Effector memory CD4-positive, alpha-beta T cell (primary cell): Measurements from ENCODE around the gene PMEPA1.

ENCODE experiments used
- DNase-seq, 3 donors: peaks; one replicate each; pipeline ENCODE4 v3.0.0-alpha.2; 2020
- H3K27ac ChIP-seq: 2 replicates; pipeline ENCODE4 v1.7.0; 2013; ENCODE audit warnings: mild to moderate bottlenecking, low read length, moderate library complexity; ENCODE audit not compliant: insufficient read depth, poor library complexity, severe bottlenecking
- H3K27me3 ChIP-seq: replicated peaks from 2 replicates; pipeline ENCODE4 v1.7.0; 2013; ENCODE audit warnings: mild to moderate bottlenecking, low read length; ENCODE audit not compliant: insufficient read depth, control insufficient read depth, poor library complexity, severe bottlenecking
- H3K36me3 ChIP-seq: 2 replicates; pipeline ENCODE4 v1.7.0; 2013; ENCODE audit warnings: mild to moderate bottlenecking, low read length, moderate library complexity; ENCODE audit not compliant: control insufficient read depth, insufficient read depth
- H3K4me1 ChIP-seq: 2 replicates; pipeline ENCODE4 v1.7.0; 2013; ENCODE audit warnings: low read length, mild to moderate bottlenecking; ENCODE audit not compliant: control insufficient read depth, insufficient read depth, poor library complexity, severe bottlenecking
- H3K4me3 ChIP-seq: 2 replicates; pipeline ENCODE4 v1.7.0; 2013; ENCODE audit warnings: low read length, low read depth, mild to moderate bottlenecking; ENCODE audit not compliant: insufficient read depth, poor library complexity, severe bottlenecking
- H3K9me3 ChIP-seq: 2 replicates; pipeline ENCODE4 v1.7.0; 2013; ENCODE audit warnings: mild to moderate bottlenecking, low read length, moderate library complexity; ENCODE audit not compliant: control insufficient read depth

Gene PMEPA1

GRCh38 chr20:57664924-57665588 is 44.8 kb downstream of the PMEPA1 start:
- H3K9me3 ChIP-seq = no peaks in the 10 kb centered on the region
- H3K36me3 ChIP-seq = no peaks in the 10 kb centered on the region
- H3K4me1 ChIP-seq = no peaks in the 10 kb centered on the region
- no peak for DNase-seq
- H3K4me3 ChIP-seq = no peak overlapping the region
- no peak overlapping the region for H3K27ac ChIP-seq
- H3K27me3 ChIP-seq = no peaks in the 10 kb centered on the region

- no peaks in the 10 kb centered on the region for H3K9me3 ChIP-seq
- H3K4me1 ChIP-seq = no peaks in the 10 kb centered on the region
- no peaks in the 10 kb centered on the region for H3K27me3 ChIP-seq
- no peaks in the 10 kb centered on the region for H3K36me3 ChIP-seq
- DNase-seq = no peak
- H3K4me3 ChIP-seq = no peak overlapping the region
- no peak overlapping the region for H3K27ac ChIP-seq
Measured at GRCh38 chr20:57664476-57664875, 45.3 kb downstream of the PMEPA1 start.

- Histone ChIP-seq H3K4me3 (no peak overlapping the region), H3K4me1 (no peaks in the 10 kb centered on the region), H3K27me3 (no peaks in the 10 kb centered on the region), H3K27ac (no peak overlapping the region), H3K36me3 (no peaks in the 10 kb centered on the region), H3K9me3 (no peaks in the 10 kb centered on the region)
- DNase-seq = no peak
Measured at GRCh38 chr20:57663681-57664451, 45.9 kb downstream of the PMEPA1 start.

GRCh38 chr20:57663241-57663640 is 46.6 kb downstream of the PMEPA1 start:
- no peak overlapping the region for H3K4me3 ChIP-seq
- no peaks in the 10 kb centered on the region for H3K36me3 ChIP-seq
- no peak for DNase-seq
- peaks cover 2% of the 10 kb centered on the region for H3K4me1 ChIP-seq
- H3K9me3 ChIP-seq = no peaks in the 10 kb centered on the region
- no peak overlapping the region for H3K27ac ChIP-seq
- no peaks in the 10 kb centered on the region for H3K27me3 ChIP-seq

GRCh38 chr20:57662456-57663240 is 47.2 kb downstream of the PMEPA1 start:
- H3K4me3 ChIP-seq = no peak overlapping the region
- H3K9me3 ChIP-seq = no peaks in the 10 kb centered on the region
- no peaks in the 10 kb centered on the region for H3K27me3 ChIP-seq
- no peaks in the 10 kb centered on the region for H3K36me3 ChIP-seq
- no peak overlapping the region for H3K27ac ChIP-seq
- DNase-seq = no peak
- peaks cover 7% of the 10 kb centered on the region for H3K4me1 ChIP-seq

- no peak for DNase-seq
- no peaks in the 10 kb centered on the region for H3K36me3 ChIP-seq
- H3K4me3 ChIP-seq = no peak overlapping the region
- H3K27ac ChIP-seq = no peak overlapping the region
- H3K4me1 ChIP-seq = peaks cover 14% of the 10 kb centered on the region
- no peaks in the 10 kb centered on the region for H3K9me3 ChIP-seq
- no peaks in the 10 kb centered on the region for H3K27me3 ChIP-seq
Measured at GRCh38 chr20:57661746-57662455, 47.9 kb downstream of the PMEPA1 start.

- no peak for DNase-seq
- Histone ChIP-seq H3K36me3 (no peaks in the 10 kb centered on the region), H3K4me1 (peaks cover 14% of the 10 kb centered on the region), H3K27me3 (no peaks in the 10 kb centered on the region), H3K9me3 (no peaks in the 10 kb centered on the region), H3K27ac (no peak overlapping the region), H3K4me3 (no peak overlapping the region)
Measured at GRCh38 chr20:57660922-57661745, 48.7 kb downstream of the PMEPA1 start.

- Histone ChIP-seq H3K4me3 (no peak overlapping the region), H3K4me1 (peaks cover 14% of the 10 kb centered on the region), H3K36me3 (no peaks in the 10 kb centered on the region), H3K27me3 (no peaks in the 10 kb centered on the region), H3K9me3 (no peaks in the 10 kb centered on the region), H3K27ac (no peak overlapping the region)
- DNase-seq = no peak
Measured at GRCh38 chr20:57660181-57660921, 49.5 kb downstream of the PMEPA1 start.
